Measurements from ENCODE around the gene PCNX2.
A peak's percentile ranks its signal among the peaks of the same experiment; 100 is the strongest.

PCNX2 gene

DNA sequence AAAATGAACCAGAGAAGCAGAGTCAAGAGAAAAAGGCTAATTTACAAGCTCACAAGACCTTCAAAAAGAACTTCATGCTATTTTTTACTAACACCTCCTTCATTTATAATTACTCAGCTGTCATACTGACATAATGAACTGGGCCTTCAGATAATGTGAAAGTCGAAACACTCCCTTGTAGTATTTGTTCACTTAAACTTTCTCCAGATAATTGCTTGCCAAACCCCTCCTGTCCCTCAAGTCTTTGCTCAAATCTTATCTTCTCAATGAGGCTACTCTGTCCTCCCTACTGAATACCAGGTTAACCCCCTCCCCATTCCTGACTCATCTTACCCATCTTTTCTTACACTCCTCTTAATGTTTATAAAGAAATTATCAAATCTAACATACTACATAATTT lies 20.9 kb upstream of the PCNX2 start:
- H3K4me3 ChIP-seq (replicated peaks; ENCODE audit: low read depth, low read length): no peak overlapping the region
- no peak for DNase-seq (ENCODE audit: low read depth)
- TF ChIP-seq, protein P1, sequence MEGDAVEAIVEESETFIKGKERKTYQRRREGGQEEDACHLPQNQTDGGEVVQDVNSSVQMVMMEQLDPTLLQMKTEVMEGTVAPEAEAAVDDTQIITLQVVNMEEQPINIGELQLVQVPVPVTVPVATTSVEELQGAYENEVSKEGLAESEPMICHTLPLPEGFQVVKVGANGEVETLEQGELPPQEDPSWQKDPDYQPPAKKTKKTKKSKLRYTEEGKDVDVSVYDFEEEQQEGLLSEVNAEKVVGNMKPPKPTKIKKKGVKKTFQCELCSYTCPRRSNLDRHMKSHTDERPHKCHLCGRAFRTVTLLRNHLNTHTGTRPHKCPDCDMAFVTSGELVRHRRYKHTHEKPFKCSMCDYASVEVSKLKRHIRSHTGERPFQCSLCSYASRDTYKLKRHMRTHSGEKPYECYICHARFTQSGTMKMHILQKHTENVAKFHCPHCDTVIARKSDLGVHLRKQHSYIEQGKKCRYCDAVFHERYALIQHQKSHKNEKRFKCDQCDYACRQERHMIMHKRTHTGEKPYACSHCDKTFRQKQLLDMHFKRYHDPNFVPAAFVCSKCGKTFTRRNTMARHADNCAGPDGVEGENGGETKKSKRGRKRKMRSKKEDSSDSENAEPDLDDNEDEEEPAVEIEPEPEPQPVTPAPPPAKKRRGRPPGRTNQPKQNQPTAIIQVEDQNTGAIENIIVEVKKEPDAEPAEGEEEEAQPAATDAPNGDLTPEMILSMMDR (IDR thresholded peaks at IDR 0.05; ENCODE audit: low read length, missing control alignments): no peak

DNA sequence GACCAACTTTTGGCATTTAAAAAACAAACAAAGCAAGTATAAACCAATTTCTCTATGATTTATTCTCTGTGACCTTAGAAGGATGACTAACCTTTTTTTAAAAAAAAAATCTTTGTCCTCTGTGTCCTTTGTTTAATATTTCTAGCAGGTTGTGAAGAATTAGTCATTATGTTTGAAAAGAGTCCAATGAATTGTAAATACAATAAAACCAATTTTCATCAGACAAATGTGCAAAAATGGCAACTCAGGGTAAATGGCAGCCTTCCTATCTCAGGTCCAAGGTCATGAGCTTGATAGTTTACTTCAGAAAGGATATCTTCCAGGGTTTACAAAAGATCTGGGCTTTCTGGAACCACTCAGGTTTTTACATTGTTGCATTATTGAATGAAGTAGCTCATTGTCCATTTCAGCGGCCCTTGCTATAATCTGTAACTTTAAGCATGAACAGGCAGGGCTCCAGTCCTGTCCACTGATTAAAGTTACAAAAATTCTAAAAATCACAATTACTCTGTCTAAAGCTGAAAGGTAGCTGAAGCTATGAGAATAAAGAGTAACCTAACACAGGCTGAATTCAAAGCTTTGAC lies 20.3 kb upstream of the PCNX2 start:
- H3K4me3 ChIP-seq (replicated peaks; ENCODE audit: low read depth, low read length): no peak overlapping the region
- TF ChIP-seq, protein P1 (IDR thresholded peaks at IDR 0.05; ENCODE audit: low read length, missing control alignments): no peak
- no peak for DNase-seq (ENCODE audit: low read depth)

DNA sequence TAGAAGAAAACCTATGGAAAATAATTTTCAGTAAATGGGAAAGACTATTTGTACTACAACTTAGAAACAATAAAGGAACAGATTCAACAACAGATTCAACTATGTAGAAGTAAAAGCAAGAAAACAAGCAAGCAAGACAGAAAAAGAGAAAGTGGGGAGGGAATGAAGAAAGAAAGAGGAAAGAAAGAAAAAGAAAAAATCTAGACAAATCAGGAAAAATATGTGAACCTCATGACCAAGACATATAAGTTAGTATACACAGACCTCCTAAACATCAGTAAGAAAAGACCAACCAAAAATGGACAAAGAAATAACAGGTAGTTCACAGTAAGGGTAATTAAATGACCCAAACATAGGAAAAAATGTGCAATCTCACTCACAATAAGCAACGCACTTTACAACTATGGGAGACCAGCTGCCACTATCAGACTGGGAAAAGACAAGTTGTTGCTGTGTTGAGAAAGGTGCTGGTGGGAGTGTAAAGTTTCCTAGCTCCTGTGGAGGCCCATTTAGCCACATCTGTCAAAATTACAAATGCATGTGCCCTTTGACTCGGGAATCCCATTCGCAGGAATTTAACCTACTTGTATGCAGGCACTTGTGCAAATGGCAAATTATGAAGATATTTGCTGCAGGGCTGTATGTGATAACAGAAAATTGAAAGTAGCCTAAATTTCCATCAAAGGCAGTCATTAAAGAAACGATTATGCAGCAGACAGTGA lies 18.1 kb upstream of the PCNX2 start:
- TF ChIP-seq, protein P1 (IDR thresholded peaks at IDR 0.05; ENCODE audit: low read length, missing control alignments): no peak
- no peak overlapping the region for H3K4me3 ChIP-seq (replicated peaks; ENCODE audit: low read depth, low read length)
- DNase-seq (ENCODE audit: low read depth): no peak

DNA sequence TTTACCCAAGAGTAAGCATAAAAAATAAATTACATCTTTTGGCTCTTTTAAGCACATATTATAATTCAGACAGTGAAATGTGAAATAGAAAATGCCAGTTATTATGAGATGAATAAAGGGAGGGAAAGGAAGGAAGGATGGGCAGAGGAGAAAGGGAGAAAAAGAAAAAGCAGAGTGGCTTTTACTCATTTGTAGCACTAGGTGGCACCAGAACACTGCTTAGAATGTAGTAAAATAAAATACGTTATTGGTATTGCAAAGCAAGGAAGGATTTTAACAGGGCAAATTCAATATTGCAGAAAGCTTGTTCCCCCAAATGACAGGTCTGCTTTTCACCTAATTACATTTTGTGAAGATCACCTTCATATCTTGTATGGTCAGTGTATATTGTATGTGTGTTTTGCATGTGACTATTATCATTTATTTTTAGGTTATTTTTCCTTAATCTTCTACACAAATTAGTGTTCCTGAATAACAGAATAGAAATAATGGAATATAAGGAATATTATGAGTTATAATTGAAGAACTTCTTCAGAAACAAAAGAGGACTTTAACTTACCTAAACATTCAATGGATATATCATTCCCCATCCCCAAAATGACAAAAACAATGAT lies 9.1 kb upstream of the PCNX2 start:
- DNase-seq (ENCODE audit: low read depth): peak; percentile 51
- TF ChIP-seq, protein P1 (IDR thresholded peaks at IDR 0.05; ENCODE audit: low read length, missing control alignments): peak; percentile 81
- H3K4me3 ChIP-seq (replicated peaks; ENCODE audit: low read depth, low read length): no peak overlapping the region

DNA sequence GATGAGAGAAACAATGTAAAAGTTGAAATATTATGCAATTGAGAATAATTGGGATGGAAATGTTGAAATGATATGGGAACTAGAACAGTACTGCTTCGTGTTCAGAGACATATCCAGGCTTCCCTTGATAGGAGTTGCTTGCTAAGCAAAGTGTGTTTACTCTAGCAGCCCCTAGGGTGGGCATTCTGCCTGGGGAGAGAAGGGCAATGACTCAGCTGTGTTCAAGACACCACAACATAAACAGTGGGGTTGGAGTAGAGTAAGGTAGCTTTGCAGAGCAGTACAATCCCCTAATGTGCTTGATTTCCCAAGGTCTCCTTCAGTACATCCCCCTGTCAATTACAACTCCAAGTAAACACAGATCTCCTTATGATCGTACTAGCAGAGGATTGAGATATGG lies 4.8 kb upstream of the PCNX2 start:
- TF ChIP-seq, protein P1 (IDR thresholded peaks at IDR 0.05; ENCODE audit: low read length, missing control alignments): no peak
- DNase-seq (ENCODE audit: low read depth): no peak
- H3K4me3 ChIP-seq (replicated peaks; ENCODE audit: low read depth, low read length): no peak overlapping the region

DNA sequence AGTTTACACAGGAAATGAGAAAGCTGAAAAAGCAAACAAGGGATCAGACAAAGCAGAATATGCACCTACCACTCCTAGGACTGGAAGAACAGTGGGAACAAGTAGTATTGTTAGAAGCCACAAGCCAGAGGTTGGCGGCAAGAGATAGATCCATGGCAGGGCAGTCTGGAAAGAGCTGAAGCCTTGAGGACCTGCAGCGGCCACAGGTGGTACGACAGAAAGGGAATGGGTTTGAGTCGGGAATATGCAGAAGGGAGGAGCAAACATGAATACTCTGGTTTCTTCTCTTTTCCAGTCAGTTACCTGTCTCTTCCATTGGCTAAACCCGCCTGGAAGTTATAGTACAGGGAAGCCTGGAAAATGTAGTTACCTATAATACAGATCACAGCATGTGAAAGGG lies 3.9 kb upstream of the PCNX2 start:
- TF ChIP-seq, protein P1 (IDR thresholded peaks at IDR 0.05; ENCODE audit: low read length, missing control alignments): no peak
- DNase-seq (ENCODE audit: low read depth): no peak
- H3K4me3 ChIP-seq (replicated peaks; ENCODE audit: low read depth, low read length): no peak overlapping the region
